Measurements from ENCODE around the gene C12orf50. TPM values are rescaled to one million over a fixed set of nuclear protein-coding genes. Genes with fewer than 3 reads are reported as not detected.

C12orf50 gene
- total and polyA plus RNA-seq, 2 experiments from 2014 or later, result 0.03 TPM; not detected in 1

DNA sequence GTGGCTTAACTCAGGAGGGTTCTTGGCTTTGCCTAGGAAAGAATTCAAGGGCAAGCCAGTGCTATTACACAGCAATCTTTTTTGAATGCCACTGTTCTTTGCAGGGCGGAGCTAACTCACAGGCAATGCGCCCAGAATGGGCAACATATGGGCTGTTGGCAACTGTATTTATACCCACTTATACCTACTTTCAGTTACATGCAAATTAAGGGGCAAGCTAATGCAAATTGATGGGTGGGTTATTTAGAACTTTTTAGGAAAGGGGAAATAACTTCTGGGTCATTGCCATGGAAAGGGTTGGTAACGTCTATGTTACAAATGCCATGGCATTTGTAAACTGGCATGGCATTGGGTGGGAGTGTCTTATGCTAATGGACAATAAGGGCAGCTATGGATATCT is 85.4 kb downstream of the C12orf50 start:
- no peak for ATAC-seq
- no peak overlapping the region for H3K27ac Mint-ChIP-seq

More for the DNA sequence above, 85.4 kb downstream of the C12orf50 start:
- Mint-ChIP-seq H3K36me3 (ENCODE audit: low read depth) (no peaks in the 10 kb centered on the region), H3K4me3 (no peak overlapping the region), H3K27me3 (ENCODE audit: insufficient read depth, low read depth, poor library complexity) (peaks cover 3% of the 10 kb centered on the region), H3K4me1 (peaks cover 4% of the 10 kb centered on the region; the same call in 1 of the 3 replicates), H3K9me3 (no peaks in the 10 kb centered on the region)
- Histone ChIP-seq H3K4me3 (no peak overlapping the region), H3K79me2 (replicated peaks; ENCODE audit: insufficient read depth) (no peaks in the 10 kb centered on the region), H2AFZ (no peak overlapping the region), H3K36me3 (ENCODE audit: insufficient read depth) (no peaks in the 10 kb centered on the region), H3K4me2 (no peak overlapping the region), H3K9me2 (ENCODE audit: insufficient read depth) (no peaks in the 10 kb centered on the region), H3K4me1 (ENCODE audit: insufficient read depth) (no peaks in the 10 kb centered on the region), H3F3A (replicated peaks; ENCODE audit: low read depth) (no peaks in the 10 kb centered on the region), H4K20me1 (replicated peaks; ENCODE audit: insufficient read depth) (0 out of 2 replicates have a peak, but pooled peaks cover 4% of the 10 kb centered on the region), H3K27me3 (ENCODE audit: insufficient read depth) (peaks cover 12% of the 10 kb centered on the region; the same call in 1 of the 2 replicates), H3K27ac (ENCODE audit: low read depth) (no peak overlapping the region)
- no peak for DNase-seq (ENCODE audit: low spot score)
- TF ChIP-seq ZNF462 (CRISPR knock-in tag; IDR thresholded peaks at IDR 0.05), result no peak
- no peak for TF ChIP-seq JUNB (IDR thresholded peaks at IDR 0.05; ENCODE audit: unreplicated experiment)
- no peak for TF ChIP-seq EZH2phosphoT487 (IDR thresholded peaks at IDR 0.05; ENCODE audit: unreplicated experiment)
- no peak for TF ChIP-seq POLR2AphosphoS5 (IDR thresholded peaks at IDR 0.05; ENCODE audit: low read depth)
- TF ChIP-seq CREB1 (CRISPR knock-in tag; IDR thresholded peaks at IDR 0.05; ENCODE audit: low read depth), result no peak
- no peak for TF ChIP-seq NANOG (IDR thresholded peaks at IDR 0.05; ENCODE audit: borderline replicate concordance)
